Prostate gland (tissue), 2 donors: ENCODE measurements around the gene LARGE1.

Experiments used
- CTCF ChIP-seq, 4 experiments: fragments of 200-600 bp in 2 of 4; fragments of 450-650 bp in 2 of 4; sonication (generic) in 2 of 4; IDR thresholded peaks; 1 replicate in 3 of 4; 2 replicates in 1 of 4; pipeline ENCODE4 v1.5.1; 2016 to 2019; ENCODE audit warnings: antibody characterized with exemption in 4 of 4, mild to moderate bottlenecking in 2 of 4, moderate library complexity in 2 of 4
- POLR2A ChIP-seq: fragments of 450-650 bp; IDR thresholded peaks from one replicate; pipeline ENCODE4 v1.6.1; 2016; ENCODE audit warnings: antibody characterized with exemption, mild to moderate bottlenecking

GRCh38 chr22:33504941-33505625, 415.2 kb downstream of the LARGE1 start:
- no peak for TF ChIP-seq CTCF (IDR thresholded peaks at IDR 0.05)
- no peak for TF ChIP-seq POLR2A
